C4-2B (cell line): ENCODE data around the gene ELL.

ENCODE experiments used
- H3K27ac ChIP-seq: fragments of 450-650 bp; 2 replicates; pipeline ENCODE4 v1.5.1; 2017
- CTCF ChIP-seq: fragments of 450-650 bp; conservative IDR thresholded peaks from 2 replicates; pipeline ENCODE4 v1.5.1; 2017; ENCODE audit warnings: mild to moderate bottlenecking
- ZFX ChIP-seq: fragments of 450-650 bp; IDR thresholded peaks from 2 replicates; pipeline ENCODE4 v1.6.1; 2017

ELL gene

GRCh38 chr19:18430417-18431144, 91.3 kb downstream of the ELL start:
- H3K27ac ChIP-seq: no peak overlapping the region

GRCh38 chr19:18429717-18430416, 92.0 kb downstream of the ELL start:
- H3K27ac ChIP-seq: no peak overlapping the region

More at GRCh38 chr19:18430417-18431144, 91.3 kb downstream of the ELL start:
- TF ChIP-seq ZFX (no peak), CTCF (no peak)

GRCh38 chr19:18428787-18429674, 92.8 kb downstream of the ELL start:
- TF ChIP-seq CTCF (no peak), ZFX (no peak)
- no peak overlapping the region for H3K27ac ChIP-seq

More at GRCh38 chr19:18429717-18430416, 92.0 kb downstream of the ELL start:
- no peak for TF ChIP-seq ZFX
- TF ChIP-seq CTCF: no peak

GRCh38 chr19:18428173-18428786, 93.6 kb downstream of the ELL start:
- no peak for TF ChIP-seq CTCF
- no peak overlapping the region for H3K27ac ChIP-seq

GRCh38 chr19:18427743-18428113, 94.1 kb downstream of the ELL start:
- no peak overlapping the region for H3K27ac ChIP-seq
- TF ChIP-seq ZFX: no peak
- no peak for TF ChIP-seq CTCF

- TF ChIP-seq ZFX: no peak
- TF ChIP-seq CTCF: no peak
- H3K27ac ChIP-seq: no peak overlapping the region
These were observed 94.7 kb downstream of the ELL start for GRCh38 chr19:18427080-18427742.
